Measurements from ENCODE around the gene PRKAR2B.
"Not testable (repeated sequence)": the region's sequence is repeated elsewhere in the genome, so short reads cannot be mapped to it uniquely, and the experiment has no call there.

DNA sequence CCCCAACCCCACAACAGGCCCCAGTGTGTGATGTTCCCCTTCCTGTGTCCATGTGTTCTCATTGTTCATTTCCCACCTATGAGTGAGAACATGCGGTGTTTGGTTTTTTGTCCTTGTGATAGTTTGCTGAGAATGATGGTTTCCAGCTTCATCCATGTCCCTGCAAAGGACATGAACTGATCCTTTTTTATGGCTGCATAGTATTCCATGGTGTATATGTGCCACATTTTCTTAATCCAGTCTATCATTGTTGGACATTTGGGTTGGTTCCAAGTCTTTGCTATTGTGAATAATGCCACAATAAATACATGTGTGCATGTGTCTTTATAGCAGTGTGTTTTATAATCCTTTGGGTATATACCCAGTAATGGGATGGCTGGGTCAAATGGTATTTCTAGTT, 10.5 kb downstream of the PRKAR2B start:
- not testable (repeated sequence) for TF ChIP-seq POLR2AphosphoS5 (IDR thresholded peaks at IDR 0.05)
- TF ChIP-seq, protein P1, sequence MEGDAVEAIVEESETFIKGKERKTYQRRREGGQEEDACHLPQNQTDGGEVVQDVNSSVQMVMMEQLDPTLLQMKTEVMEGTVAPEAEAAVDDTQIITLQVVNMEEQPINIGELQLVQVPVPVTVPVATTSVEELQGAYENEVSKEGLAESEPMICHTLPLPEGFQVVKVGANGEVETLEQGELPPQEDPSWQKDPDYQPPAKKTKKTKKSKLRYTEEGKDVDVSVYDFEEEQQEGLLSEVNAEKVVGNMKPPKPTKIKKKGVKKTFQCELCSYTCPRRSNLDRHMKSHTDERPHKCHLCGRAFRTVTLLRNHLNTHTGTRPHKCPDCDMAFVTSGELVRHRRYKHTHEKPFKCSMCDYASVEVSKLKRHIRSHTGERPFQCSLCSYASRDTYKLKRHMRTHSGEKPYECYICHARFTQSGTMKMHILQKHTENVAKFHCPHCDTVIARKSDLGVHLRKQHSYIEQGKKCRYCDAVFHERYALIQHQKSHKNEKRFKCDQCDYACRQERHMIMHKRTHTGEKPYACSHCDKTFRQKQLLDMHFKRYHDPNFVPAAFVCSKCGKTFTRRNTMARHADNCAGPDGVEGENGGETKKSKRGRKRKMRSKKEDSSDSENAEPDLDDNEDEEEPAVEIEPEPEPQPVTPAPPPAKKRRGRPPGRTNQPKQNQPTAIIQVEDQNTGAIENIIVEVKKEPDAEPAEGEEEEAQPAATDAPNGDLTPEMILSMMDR (IDR thresholded peaks at IDR 0.05; ENCODE audit: poor library complexity, severe bottlenecking): not testable (repeated sequence)
